ENCODE results near the gene PUSL1. TPM values are rescaled to one million over a fixed set of nuclear protein-coding genes. Genes with fewer than 3 reads are reported as not detected.

Gene PUSL1
- total and polyA plus RNA-seq, 2 of the 13 experiments (the other 11 are each of a cell fraction or from before 2014, with no cell fraction given): 8.3 to 22.2 TPM

DNA sequence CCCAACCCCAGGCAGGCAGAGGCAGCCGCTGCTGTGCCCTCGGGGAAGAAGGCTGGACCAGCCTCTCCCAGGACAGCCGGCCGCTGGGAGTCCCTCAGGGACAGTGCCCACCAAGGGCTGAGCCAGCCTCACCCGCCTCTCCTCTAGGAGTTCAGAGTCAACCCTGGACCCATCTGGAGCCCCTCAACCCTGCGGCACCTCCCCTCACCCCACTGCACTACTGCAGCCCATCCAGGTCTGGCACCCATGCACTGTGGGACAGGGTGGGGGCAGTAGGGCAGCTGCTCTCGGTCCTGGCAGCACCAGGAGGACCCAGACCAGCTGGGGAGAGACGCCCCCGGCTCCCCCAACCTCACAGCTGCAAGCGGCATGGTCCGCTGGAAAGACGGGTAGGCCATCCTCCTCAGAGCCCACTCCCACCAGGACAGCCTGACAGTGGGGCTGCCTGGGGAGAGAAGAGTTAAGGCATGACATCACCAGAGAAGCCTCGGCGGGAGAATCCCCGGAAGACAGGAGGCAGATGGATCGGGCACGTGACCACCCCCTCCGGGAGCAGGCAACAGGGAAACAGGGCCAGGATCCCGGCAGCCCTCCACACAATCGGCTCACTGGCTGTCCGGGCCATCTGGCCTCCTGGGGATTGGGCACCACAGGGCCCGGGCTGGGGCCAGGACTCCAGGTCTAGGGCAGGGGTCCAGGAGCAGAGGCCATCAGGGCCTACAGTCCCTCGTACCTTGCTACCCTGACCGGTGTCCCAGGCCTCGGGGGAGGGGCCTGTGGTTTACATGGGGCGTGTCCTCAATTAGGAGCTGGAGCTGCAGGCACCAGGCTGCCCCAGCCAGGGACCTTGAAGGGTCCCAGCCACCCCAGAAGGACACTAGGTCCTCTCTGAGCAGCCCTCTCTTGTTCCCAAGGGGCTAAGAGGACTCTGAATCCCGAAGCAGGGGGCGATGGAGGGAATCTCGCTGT is 3.8 kb upstream of the PUSL1 start (continued):
- TF ChIP-seq ATM (IDR thresholded peaks at IDR 0.05; ENCODE audit: borderline replicate concordance): no peak
- no peak for TF ChIP-seq ZNF589 (CRISPR knock-in tag; conservative IDR thresholded peaks at IDR 0.05)
- TF ChIP-seq, protein P1, sequence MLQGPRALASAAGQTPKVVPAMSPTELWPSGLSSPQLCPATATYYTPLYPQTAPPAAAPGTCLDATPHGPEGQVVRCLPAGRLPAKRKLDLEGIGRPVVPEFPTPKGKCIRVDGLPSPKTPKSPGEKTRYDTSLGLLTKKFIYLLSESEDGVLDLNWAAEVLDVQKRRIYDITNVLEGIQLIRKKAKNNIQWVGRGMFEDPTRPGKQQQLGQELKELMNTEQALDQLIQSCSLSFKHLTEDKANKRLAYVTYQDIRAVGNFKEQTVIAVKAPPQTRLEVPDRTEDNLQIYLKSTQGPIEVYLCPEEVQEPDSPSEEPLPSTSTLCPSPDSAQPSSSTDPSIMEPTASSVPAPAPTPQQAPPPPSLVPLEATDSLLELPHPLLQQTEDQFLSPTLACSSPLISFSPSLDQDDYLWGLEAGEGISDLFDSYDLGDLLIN (CRISPR knock-in tag; IDR thresholded peaks at IDR 0.05; ENCODE audit: borderline replicate concordance): no peak
- TF ChIP-seq, protein P2, sequence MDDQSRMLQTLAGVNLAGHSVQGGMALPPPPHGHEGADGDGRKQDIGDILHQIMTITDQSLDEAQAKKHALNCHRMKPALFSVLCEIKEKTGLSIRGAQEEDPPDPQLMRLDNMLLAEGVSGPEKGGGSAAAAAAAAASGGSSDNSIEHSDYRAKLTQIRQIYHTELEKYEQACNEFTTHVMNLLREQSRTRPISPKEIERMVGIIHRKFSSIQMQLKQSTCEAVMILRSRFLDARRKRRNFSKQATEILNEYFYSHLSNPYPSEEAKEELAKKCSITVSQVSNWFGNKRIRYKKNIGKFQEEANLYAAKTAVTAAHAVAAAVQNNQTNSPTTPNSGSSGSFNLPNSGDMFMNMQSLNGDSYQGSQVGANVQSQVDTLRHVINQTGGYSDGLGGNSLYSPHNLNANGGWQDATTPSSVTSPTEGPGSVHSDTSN (CRISPR knock-in tag; IDR thresholded peaks at IDR 0.05; ENCODE audit: borderline replicate concordance): no peak
- TF ChIP-seq, protein P3, sequence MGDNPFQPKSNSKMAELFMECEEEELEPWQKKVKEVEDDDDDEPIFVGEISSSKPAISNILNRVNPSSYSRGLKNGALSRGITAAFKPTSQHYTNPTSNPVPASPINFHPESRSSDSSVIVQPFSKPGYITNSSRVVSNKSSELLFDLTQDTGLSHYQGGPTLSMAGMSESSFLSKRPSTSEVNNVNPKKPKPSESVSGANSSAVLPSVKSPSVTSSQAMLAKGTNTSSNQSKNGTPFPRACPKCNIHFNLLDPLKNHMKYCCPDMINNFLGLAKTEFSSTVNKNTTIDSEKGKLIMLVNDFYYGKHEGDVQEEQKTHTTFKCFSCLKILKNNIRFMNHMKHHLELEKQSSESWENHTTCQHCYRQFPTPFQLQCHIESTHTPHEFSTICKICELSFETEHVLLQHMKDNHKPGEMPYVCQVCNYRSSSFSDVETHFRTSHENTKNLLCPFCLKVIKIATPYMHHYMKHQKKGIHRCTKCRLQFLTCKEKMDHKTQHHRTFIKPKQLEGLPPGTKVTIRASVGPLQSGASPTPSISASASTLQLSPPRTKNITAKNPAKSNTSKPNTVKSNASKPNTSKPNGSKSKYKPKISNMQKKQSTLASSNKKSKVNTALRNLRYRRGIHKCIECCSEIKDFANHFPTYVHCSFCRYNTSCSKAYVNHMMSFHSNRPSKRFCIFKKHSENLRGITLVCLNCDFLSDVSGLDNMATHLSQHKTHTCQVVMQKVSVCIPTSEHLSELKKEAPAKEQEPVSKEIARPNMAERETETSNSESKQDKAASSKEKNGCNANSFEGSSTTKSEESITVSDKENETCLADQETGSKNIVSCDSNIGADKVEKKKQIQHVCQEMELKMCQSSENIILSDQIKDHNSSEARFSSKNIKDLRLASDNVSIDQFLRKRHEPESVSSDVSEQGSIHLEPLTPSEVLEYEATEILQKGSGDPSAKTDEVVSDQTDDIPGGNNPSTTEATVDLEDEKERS (CRISPR knock-in tag; IDR thresholded peaks at IDR 0.05): no peak
- peak; percentile 13; the same call in 1 of the 2 replicates for TF ChIP-seq KDM5B (CRISPR knock-in tag; IDR thresholded peaks at IDR 0.05; ENCODE audit: borderline replicate concordance)
- TF ChIP-seq ZNF230 (CRISPR knock-in tag; IDR thresholded peaks at IDR 0.05): no peak
- TF ChIP-seq TGIF2 (CRISPR knock-in tag; IDR thresholded peaks at IDR 0.05): no peak
- TF ChIP-seq, protein P4, sequence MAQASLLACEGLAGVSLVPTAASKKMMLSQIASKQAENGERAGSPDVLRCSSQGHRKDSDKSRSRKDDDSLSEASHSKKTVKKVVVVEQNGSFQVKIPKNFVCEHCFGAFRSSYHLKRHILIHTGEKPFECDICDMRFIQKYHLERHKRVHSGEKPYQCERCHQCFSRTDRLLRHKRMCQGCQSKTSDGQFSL (CRISPR knock-in tag; IDR thresholded peaks at IDR 0.05): no peak
- no peak for TF ChIP-seq MAF1 (CRISPR knock-in tag; IDR thresholded peaks at IDR 0.05; ENCODE audit: borderline replicate concordance)
- TF ChIP-seq FOXO1 (CRISPR knock-in tag; IDR thresholded peaks at IDR 0.05): no peak
- no peak for TF ChIP-seq ZNF33B (CRISPR knock-in tag; IDR thresholded peaks at IDR 0.05)
- no peak for TF ChIP-seq IRX3 (CRISPR knock-in tag; IDR thresholded peaks at IDR 0.05; ENCODE audit: borderline replicate concordance, low read depth)
- no peak for TF ChIP-seq NFRKB (IDR thresholded peaks at IDR 0.05)
- no peak for TF ChIP-seq DR1 (CRISPR knock-in tag; IDR thresholded peaks at IDR 0.05)
- no peak for TF ChIP-seq SATB2 (CRISPR knock-in tag; IDR thresholded peaks at IDR 0.05)
- TF ChIP-seq, protein P5, sequence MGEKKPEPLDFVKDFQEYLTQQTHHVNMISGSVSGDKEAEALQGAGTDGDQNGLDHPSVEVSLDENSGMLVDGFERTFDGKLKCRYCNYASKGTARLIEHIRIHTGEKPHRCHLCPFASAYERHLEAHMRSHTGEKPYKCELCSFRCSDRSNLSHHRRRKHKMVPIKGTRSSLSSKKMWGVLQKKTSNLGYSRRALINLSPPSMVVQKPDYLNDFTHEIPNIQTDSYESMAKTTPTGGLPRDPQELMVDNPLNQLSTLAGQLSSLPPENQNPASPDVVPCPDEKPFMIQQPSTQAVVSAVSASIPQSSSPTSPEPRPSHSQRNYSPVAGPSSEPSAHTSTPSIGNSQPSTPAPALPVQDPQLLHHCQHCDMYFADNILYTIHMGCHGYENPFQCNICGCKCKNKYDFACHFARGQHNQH (CRISPR knock-in tag; IDR thresholded peaks at IDR 0.05): 0 out of 2 replicates have a peak, but pooled peaks have one; percentile 45
- no peak for TF ChIP-seq SIN3B (IDR thresholded peaks at IDR 0.05; ENCODE audit: low read length)
- TF ChIP-seq ZZZ3 (CRISPR knock-in tag; IDR thresholded peaks at IDR 0.05; ENCODE audit: borderline replicate concordance): no peak; the same call in 1 of the 2 replicates
- TF ChIP-seq ZNF484 (CRISPR knock-in tag; IDR thresholded peaks at IDR 0.05; ENCODE audit: borderline replicate concordance, low read depth): no peak
- TF ChIP-seq PAX8 (CRISPR knock-in tag; IDR thresholded peaks at IDR 0.05; ENCODE audit: borderline replicate concordance): no peak
- 0 out of 2 replicates have a peak, but pooled peaks have one; percentile 23 for TF ChIP-seq ZFP90 (CRISPR knock-in tag; IDR thresholded peaks at IDR 0.05; ENCODE audit: borderline replicate concordance)
- no peak for TF ChIP-seq GPN1 (CRISPR knock-in tag; IDR thresholded peaks at IDR 0.05; ENCODE audit: borderline replicate concordance)

Measured in HepG2 (cell line).